Panc1 (cell line): ENCODE results near the gene SGIP1. TPM values are rescaled to one million over a fixed set of nuclear protein-coding genes. Genes with fewer than 3 reads are reported as not detected.
"Not testable (repeated sequence)": the region's sequence is repeated elsewhere in the genome, so short reads cannot be mapped to it uniquely, and the experiment has no call there.

Source experiments
- ATAC-seq: fragments of 200-7000 bp; cut with Tn5 transposase; 2 replicates; pipeline ENCODE4 v1.9.1; 2020; ENCODE audit warnings: mild to moderate bottlenecking, moderate library complexity
- BruUV-seq: library from RNA; stranded (reverse); fragments of 400-500 nt; replicated peaks from 2 replicates; lab custom pipeline; 2021; lab: Mats Ljungman, UMichigan
- CTCF ChIA-PET: fragments of 300-600 bp; sonication (Branson Sonifier 250); formaldehyde crosslinking; loops from one replicate; lab custom pipeline; 2022; ENCODE audit warnings: antibody characterized with exemption; lab: Charles Lee
- POLR2A ChIA-PET: fragments of 300-600 bp; sonication (Branson Sonifier 250); formaldehyde crosslinking; loops from one replicate; lab custom pipeline; 2022; ENCODE audit warnings: antibody characterized with exemption; lab: Charles Lee
- DNase-seq: peaks from one replicate; pipeline ENCODE4 v3.0.0-alpha.2; 2010; ENCODE audit warnings: low read depth, low spot score
- H3K27ac ChIP-seq: 2 replicates; pipeline ENCODE4 v1.5.1; 2011; ENCODE audit warnings: mild to moderate bottlenecking, low read length, inconsistent platforms
- H3K27me3 ChIP-seq: fragments of 200-500 bp; sonication (Bioruptor generic); 2 replicates; pipeline ENCODE4 v1.6.0; 2014; ENCODE audit warnings: low read length, inconsistent platforms; ENCODE audit not compliant: control insufficient read depth, insufficient read depth
- H3K36me3 ChIP-seq: fragments of 200-500 bp; sonication (Bioruptor generic); 2 replicates; pipeline ENCODE4 v1.5.1; 2014; ENCODE audit warnings: inconsistent platforms, mild to moderate bottlenecking, low read length, moderate library complexity; ENCODE audit not compliant: control insufficient read depth, insufficient read depth
- H3K4me1 ChIP-seq: 2 replicates; pipeline ENCODE4 v1.5.1; 2011; ENCODE audit warnings: inconsistent platforms, mild to moderate bottlenecking, low read length, moderate library complexity; ENCODE audit not compliant: control insufficient read depth, insufficient read depth
- H3K4me3 ChIP-seq, 2 experiments: 2 replicates each; pipeline ENCODE4 v1.5.1; 2011 to 2012; ENCODE audit warnings: low read depth in 2 of 2, low read length in 2 of 2, mild to moderate bottlenecking in 2 of 2, inconsistent platforms in 1 of 2, moderate library complexity in 1 of 2
- H3K9me3 ChIP-seq: fragments of 200-500 bp; sonication (Bioruptor generic); 2 replicates; pipeline ENCODE4 v1.5.1; 2014; ENCODE audit warnings: low read depth, mild to moderate bottlenecking, inconsistent platforms, low read length, moderate library complexity; ENCODE audit not compliant: control insufficient read depth, insufficient read depth
- CTCF ChIP-seq: fragments of 450-650 bp; IDR thresholded peaks from 2 replicates; pipeline ENCODE4 v1.5.1; 2017; ENCODE audit warnings: mild to moderate bottlenecking
- POLR2AphosphoS5 ChIP-seq: IDR thresholded peaks from 2 replicates; pipeline ENCODE4 v1.6.1; 2012; ENCODE audit warnings: mild to moderate bottlenecking, low read depth, low read length, moderate library complexity
- REST ChIP-seq, 2 experiments: IDR thresholded peaks; 2 replicates each; pipeline ENCODE4 v1.6.1; 2011 to 2012; ENCODE audit warnings: low read depth in 2 of 2, control low read depth in 1 of 2, low read length in 1 of 2, mild to moderate bottlenecking in 1 of 2, moderate library complexity in 1 of 2; ENCODE audit not compliant: insufficient read depth in 1 of 2
- SIN3A ChIP-seq: IDR thresholded peaks from 2 replicates; pipeline ENCODE4 v1.6.1; 2012; ENCODE audit warnings: low read depth, mild to moderate bottlenecking, low read length, moderate library complexity, borderline replicate concordance; ENCODE audit not compliant: insufficient read depth
- TCF7L2 ChIP-seq: IDR thresholded peaks from 2 replicates; pipeline ENCODE4 v1.6.1; 2011; ENCODE audit warnings: mild to moderate bottlenecking, low read depth, low read length, inconsistent platforms
- in situ Hi-C: cut with HindIII; loops from 2 replicates; pipeline ENCODE4 v1.10.0; 2016; ENCODE audit warnings: low sequenced_read_pairs, low pct_unique_long_range_greater_than_20kb
- intact Hi-C: fragments of 100-400 bp; cut with micrococcal nuclease; formaldehyde crosslinking; loops from one replicate; pipeline ENCODE4 v1.10.0; 2022; ENCODE audit not compliant: unreplicated experiment
- total RNA-seq: library from RNA; stranded (reverse); gene quantifications from one replicate; pipeline ENCODE4 v1.2.1, GENCODE V29; 2021; ENCODE audit not compliant: unreplicated experiment

Gene SGIP1
- total RNA-seq, 1 experiment from 2014 or later = 1.6 TPM

- H3K27ac ChIP-seq = no peak overlapping the region
- peaks cover 5% of the 10 kb centered on the region for H3K27me3 ChIP-seq
- no TSS peak for BruUV-seq
- DNase-seq (no peak), ATAC-seq (no peak)
- intact Hi-C loops = no loop called here
- in situ Hi-C loops = no loop called here
- H3K4me3 ChIP-seq = no peak overlapping the region
- ChIA-PET POLR2A (no interaction called here), CTCF (no interaction called here)
- no peak for TF ChIP-seq CTCF
- no peak for TF ChIP-seq POLR2AphosphoS5
- no peak for TF ChIP-seq SIN3A
- no peaks in the 10 kb centered on the region for H3K9me3 ChIP-seq
- H3K36me3 ChIP-seq = no peaks in the 10 kb centered on the region
- no peaks in the 10 kb centered on the region for H3K4me1 ChIP-seq
Observed at GRCh38 chr1:66787641-66788040, 253.7 kb downstream of the SGIP1 start.

- H3K27me3 ChIP-seq = peaks cover 5% of the 10 kb centered on the region
- no peak overlapping the region for H3K4me3 ChIP-seq
- CTCF ChIA-PET = no interaction called here
- H3K4me1 ChIP-seq = no peaks in the 10 kb centered on the region
- no peak for DNase-seq
- no peak overlapping the region for H3K27ac ChIP-seq
- intact Hi-C loops = no loop called here
- POLR2A ChIA-PET = no interaction called here
- H3K36me3 ChIP-seq = no peaks in the 10 kb centered on the region
- no peak for ATAC-seq
- H3K9me3 ChIP-seq = no peaks in the 10 kb centered on the region
- in situ Hi-C loops = no loop called here
- TF ChIP-seq TCF7L2 (no peak), SIN3A (no peak), POLR2AphosphoS5 (no peak)
- no TSS peak for BruUV-seq
Observed at GRCh38 chr1:66788231-66788939, 254.4 kb downstream of the SGIP1 start.

GRCh38 chr1:66791621-66792610 is 258.0 kb downstream of the SGIP1 start:
- no peaks in the 10 kb centered on the region for H3K9me3 ChIP-seq
- ChIA-PET CTCF (no interaction called here), POLR2A (no interaction called here)
- H3K36me3 ChIP-seq = no peaks in the 10 kb centered on the region
- no peak for DNase-seq
- H3K4me3 ChIP-seq = no peak overlapping the region
- no peaks in the 10 kb centered on the region for H3K4me1 ChIP-seq
- no TSS peak for BruUV-seq
- intact Hi-C loops (no loop called here), in situ Hi-C loops (no loop called here)
- no peak for ATAC-seq
- peaks cover 5% of the 10 kb centered on the region for H3K27me3 ChIP-seq
- TF ChIP-seq CTCF = no peak
- no peak for TF ChIP-seq SIN3A
- TF ChIP-seq REST (IDR thresholded peaks at IDR 0.05; ENCODE audit: insufficient read depth in 1 of 2, low read depth in 2 of 2, low read length in 1 of 2) = no peak
- TF ChIP-seq POLR2AphosphoS5 = no peak
- TF ChIP-seq TCF7L2 = no peak
- H3K27ac ChIP-seq = no peak overlapping the region

GRCh38 chr1:66795839-66796238 is 261.9 kb downstream of the SGIP1 start:
- BruUV-seq, H3K27me3 ChIP-seq, POLR2A ChIA-PET, DNase-seq, H3K4me3 ChIP-seq, intact Hi-C loops, ATAC-seq, H3K4me1 ChIP-seq, H3K27ac ChIP-seq, H3K36me3 ChIP-seq, CTCF ChIA-PET, in situ Hi-C loops, H3K9me3 ChIP-seq: not testable (repeated sequence)
